Medulla oblongata (tissue), 1 donor: ENCODE results near the gene GGA2.
"Not testable (repeated sequence)": the region's sequence is repeated elsewhere in the genome, so short reads cannot be mapped to it uniquely, and the experiment has no call there.

ENCODE experiments used
- DNase-seq: peaks from one replicate; pipeline ENCODE4 v3.0.0-alpha.2; 2015; ENCODE audit errors: extremely low spot score

GGA2 gene

GRCh38 chr16:23523876-23524385, 13.6 kb upstream of the GGA2 start:
- DNase-seq = no peak

- DNase-seq = peak; percentile 54
Measured at GRCh38 chr16:23523321-23523720, 13.0 kb upstream of the GGA2 start.

DNA sequence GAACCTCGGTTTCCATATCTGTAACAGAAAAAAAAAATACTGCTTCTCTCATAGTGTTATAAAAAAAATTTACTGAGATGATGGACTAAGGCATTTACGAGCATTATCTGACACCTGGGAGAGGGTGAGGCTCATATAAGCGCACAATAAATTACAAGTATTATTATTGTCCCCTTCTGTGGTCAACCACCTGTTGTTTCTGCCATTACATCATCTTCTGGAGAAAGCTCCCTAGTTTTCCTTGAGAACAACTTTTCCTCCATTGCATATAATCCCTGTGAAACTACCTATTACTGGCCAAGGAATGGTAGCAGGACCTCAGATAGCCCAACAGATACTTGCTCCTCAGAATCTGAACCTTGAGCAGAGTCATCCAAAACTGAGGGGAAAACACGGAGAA, 11.7 kb upstream of the GGA2 start:
- no peak for DNase-seq

DNA sequence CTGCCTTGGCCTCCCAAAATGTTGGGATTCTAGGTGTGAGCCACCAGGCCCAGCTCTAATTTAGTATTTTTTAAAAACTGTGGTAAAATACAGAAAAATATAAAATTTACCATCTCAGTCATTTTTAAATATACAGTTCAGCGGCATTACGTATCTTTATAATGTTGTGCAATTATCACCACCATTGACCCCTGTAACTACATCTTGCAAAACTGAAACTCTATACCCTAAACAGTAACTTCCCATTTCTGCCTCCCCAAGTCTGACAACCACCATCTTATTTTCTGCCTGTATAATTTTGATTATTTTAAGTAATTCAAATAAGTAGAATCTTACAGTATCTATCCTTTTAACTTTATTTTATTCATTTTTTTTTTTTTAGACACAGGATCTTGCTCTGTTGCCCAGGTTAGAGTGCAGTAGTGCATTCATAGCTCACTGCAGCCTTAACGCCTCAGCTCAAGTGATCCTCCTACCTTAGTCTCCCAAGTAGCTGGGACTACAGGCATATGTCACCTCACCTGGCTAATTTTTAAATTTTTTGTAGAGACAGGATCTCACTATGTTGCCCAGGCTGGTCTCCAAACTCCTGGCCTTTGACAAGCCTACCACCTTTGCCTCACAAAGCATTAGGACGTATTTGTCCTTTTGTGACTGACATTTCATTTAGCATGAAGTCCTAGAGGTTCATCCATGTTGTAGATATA, 10.9 kb upstream of the GGA2 start:
- DNase-seq = peak; percentile 21

- DNase-seq = no peak
Measured at GRCh38 chr16:23520500-23520899, 10.2 kb upstream of the GGA2 start.

DNA sequence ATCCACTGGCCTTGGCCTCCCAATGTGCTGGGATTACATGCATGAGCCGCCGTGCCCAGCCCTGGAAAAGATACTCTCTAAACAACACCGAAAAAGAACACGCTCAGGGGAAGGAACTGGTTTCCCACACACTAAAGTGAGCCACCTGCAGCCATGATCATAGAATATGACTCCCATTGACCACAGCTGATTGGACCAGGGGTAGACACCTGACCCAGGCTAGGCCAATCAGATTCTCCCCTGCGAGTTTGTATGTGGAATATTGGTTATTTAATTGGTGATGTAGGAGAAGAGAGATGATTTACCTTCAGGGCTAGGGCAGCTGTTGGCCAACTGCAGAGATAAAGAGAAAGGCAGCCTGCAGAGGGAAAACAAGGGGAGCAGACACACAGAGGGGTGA, 9.0 kb upstream of the GGA2 start:
- no peak for DNase-seq

GRCh38 chr16:23518435-23518891, 8.2 kb upstream of the GGA2 start:
- DNase-seq = peak; percentile 52

GRCh38 chr16:23516366-23517137, 6.3 kb upstream of the GGA2 start:
- DNase-seq = peak; percentile 18

- DNase-seq = no peak
Measured at GRCh38 chr16:23515881-23516280, 5.6 kb upstream of the GGA2 start.

DNA sequence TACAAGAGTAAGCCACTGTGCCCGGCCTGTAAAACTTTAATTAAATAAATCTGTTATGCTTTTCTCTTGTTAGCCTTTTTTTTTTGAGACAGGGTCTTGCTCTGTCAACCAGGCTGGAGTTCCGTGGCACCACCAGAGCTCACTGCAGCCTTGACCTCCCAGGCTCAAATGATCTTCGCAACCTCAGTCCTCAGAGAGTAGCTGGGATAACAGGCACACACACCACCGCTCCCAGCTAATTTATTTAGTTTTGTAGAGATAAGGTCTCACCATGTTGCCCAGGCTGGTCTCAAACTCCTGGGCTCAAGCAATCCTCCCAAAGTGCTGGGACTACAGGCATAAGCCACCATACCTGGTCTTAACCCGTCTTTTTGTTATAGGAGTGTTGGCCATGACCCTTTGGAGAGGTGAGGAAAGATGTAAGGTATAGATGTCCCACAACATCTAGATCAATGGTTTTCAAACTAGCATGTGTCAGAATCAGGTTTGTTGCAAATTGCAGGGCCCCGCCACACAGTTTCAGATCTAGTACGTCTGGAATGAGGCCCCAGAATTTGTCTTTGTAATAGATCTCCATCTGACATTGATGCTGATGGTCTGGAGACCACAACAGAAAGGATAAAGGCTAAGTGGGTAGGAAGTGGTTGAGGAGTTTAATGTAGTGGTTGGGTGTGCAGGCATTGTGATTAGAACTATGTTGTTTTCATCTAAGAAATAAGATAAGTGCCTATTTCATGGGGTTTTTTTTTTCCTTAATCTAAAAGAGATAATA, 4.3 kb upstream of the GGA2 start:
- no peak for DNase-seq

GRCh38 chr16:23512168-23512695, 1.9 kb upstream of the GGA2 start:
- no peak for DNase-seq

GRCh38 chr16:23511731-23512130, 1.4 kb upstream of the GGA2 start:
- DNase-seq = no peak

DNA sequence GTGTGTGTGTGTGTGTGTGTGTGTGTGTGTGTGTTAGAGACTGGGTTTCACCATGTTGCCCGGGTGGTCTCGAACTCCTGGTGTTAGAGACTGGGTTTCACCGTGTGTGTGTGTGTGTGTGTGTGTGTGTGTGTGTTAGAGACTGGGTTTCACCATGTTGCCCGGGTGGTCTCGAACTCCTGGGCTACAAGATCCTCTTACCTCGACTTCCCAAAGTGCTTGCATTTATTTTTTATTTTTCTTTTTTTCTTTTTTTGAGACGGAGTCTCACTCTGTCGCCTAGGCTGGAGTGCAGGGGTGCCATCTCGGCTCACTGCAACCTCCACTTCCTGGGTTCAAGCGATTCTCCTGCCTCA, 599 bp upstream of the GGA2 start:
- DNase-seq = not testable (repeated sequence)

DNA sequence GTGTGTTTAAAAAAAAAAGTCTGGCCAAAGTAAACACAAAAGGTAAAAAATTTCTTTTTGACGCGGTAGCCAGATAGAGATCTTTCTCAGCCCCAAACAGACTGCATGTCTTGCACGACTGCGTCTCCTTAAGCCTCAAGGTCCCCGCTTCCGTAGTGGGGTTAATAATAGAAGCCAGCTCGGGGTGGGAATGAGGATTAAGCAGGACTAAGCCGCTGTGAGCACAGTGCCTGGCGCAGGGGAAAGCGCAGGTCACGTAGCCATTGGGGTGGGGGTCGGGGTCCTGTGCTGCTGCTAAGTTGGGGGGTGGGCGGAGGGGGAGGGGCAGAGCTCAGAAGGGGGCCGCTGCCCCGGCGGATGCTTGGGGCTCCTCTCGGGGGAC, 521 bp downstream of the GGA2 start:
- peak; percentile 34 for DNase-seq

DNA sequence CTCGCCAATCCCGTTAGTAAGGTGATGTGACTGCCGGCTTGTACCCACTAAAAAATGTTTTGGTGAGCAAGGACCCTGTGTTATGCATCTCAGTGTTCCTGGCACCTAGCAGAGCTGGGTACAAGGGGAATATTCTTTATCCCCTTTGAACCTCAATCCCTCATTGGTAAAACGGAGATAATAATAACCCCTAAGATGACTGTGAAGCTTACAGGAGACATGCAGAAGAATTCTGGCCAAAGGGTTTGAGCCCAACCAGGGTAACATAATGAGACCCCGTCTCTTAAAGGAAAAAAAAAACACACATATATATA, 896 bp downstream of the GGA2 start:
- no peak for DNase-seq

DNA sequence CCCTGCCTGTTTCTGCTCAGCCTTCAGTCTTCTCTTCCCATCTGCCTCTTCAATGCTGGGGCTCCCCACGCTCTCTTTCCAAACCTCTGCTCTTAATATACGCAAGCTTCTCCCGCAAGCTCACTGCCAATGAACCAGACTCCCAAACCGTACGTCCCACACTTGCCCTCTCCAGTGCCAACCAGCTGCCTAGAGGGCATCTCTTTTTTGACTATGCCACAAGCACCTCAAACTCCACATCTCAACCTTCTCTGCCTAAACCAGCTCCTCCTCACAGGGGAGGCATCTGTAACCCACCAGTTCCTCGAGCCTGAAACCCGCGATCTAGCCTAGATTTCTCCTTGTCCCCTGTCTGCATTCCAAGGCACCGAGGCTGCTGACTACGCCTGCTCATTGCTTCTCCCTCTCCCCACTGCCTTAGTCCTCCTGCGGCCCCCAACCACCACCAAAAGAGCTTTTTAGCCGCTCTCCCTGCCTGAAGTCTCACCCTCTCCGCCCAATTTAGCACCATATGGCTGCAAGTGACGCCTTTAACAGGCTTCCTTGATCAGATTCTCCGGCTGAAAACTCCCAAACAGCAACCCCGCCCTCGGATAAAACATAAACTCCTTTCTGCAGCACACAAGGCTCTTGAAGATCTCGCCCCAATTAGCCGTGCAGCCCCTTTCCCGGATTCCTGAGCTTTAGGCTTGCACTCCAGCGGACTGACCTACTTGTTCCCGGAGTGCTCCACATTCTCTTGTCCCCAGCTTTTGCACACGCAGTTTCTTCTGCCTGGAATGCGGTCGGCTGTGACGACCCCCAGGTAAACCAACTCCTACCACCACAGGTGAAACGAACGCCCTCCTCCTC, 1.5 kb downstream of the GGA2 start:
- peak; percentile 5 for DNase-seq

DNA sequence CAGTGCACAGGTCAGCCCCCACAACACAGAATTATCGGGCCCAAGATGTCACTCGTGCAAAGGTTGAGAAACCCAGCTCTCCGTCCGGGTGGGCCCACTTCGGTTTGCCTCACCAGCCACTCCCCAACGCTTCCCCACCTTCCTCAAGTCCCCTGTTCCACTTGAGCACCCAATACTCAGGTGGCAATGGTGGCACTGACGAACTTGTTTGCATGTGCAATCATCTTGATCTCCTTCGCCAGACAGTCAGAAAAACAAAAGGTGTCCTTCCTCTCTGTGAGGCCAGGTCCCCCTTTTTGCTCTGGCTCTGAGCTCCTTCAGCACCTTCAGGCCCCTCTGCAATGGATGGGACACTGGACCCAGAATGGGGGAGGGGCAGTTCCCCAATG, 3.7 kb downstream of the GGA2 start:
- no peak for DNase-seq

GRCh38 chr16:23505671-23506605, 4.4 kb downstream of the GGA2 start:
- DNase-seq = no peak

DNA sequence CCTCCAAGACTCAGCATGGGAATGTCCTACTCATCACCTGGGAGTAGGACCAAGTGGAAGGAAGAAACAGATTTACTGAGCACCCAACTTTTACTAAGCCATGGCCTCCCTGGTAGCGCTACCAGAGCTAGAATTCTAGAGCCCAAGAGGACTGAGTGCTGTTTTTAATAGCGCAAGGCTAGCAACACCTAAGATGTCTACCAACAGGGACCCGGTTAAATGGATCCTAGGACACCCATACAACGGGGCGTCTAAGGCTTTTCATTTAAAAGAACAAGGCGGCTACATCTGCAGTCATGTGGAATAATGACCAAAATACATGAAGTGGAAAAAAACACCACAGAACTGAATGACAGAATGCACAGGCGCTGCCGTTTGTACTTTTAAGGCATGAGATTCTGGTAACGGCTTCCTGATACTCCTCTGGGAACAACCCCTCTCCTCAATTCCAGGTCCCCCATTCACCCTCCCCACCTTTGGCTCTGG, 5.1 kb downstream of the GGA2 start:
- DNase-seq = no peak
